GM23338 (cell line): ENCODE results near the gene AGAP1. TPM values are rescaled to one million over a fixed set of nuclear protein-coding genes. Genes with fewer than 3 reads are reported as not detected.

Source experiments
- ATAC-seq: fragments of 200-7000 bp; cut with Tn5 transposase; 3 replicates; pipeline ENCODE4 v1.9.1; 2020
- DNase-seq: peaks from one replicate; pipeline ENCODE4 v3.0.0-alpha.2; 2015; ENCODE audit warnings: low spot score
- H2AFZ ChIP-seq: fragments of 200-600 bp; sonication (generic); 2 replicates; pipeline ENCODE4 v1.8.0; 2016; ENCODE audit warnings: antibody characterized with exemption, mild to moderate bottlenecking, moderate library complexity
- H3F3A ChIP-seq: fragments of 200-600 bp; sonication (generic); replicated peaks from 2 replicates; pipeline ENCODE4 v1.8.0; 2017; ENCODE audit warnings: antibody characterized with exemption, mixed run types, low read depth
- H3K27ac ChIP-seq: fragments of 200-600 bp; sonication (generic); 2 replicates; pipeline ENCODE4 v1.6.1; 2016; ENCODE audit warnings: low read depth
- H3K27me3 ChIP-seq: fragments of 200-600 bp; sonication (generic); 2 replicates; pipeline ENCODE4 v1.8.0; 2016; ENCODE audit warnings: mild to moderate bottlenecking, mixed run types, moderate library complexity; ENCODE audit not compliant: insufficient read depth
- H3K36me3 ChIP-seq: fragments of 200-600 bp; sonication (generic); 2 replicates; pipeline ENCODE4 v1.8.0; 2016; ENCODE audit warnings: mild to moderate bottlenecking; ENCODE audit not compliant: insufficient read depth
- H3K4me1 ChIP-seq: fragments of 200-600 bp; sonication (generic); 2 replicates; pipeline ENCODE4 v1.8.0; 2016; ENCODE audit warnings: mild to moderate bottlenecking, moderate library complexity; ENCODE audit not compliant: insufficient read depth
- H3K4me2 ChIP-seq: fragments of 200-600 bp; sonication (generic); 2 replicates; pipeline ENCODE4 v1.7.1; 2017; ENCODE audit warnings: mixed run types
- H3K4me3 ChIP-seq: fragments of 200-600 bp; sonication (generic); 2 replicates; pipeline ENCODE4 v1.6.1; 2016; ENCODE audit warnings: mixed run types
- H3K79me2 ChIP-seq: fragments of 200-600 bp; sonication (generic); replicated peaks from 2 replicates; pipeline ENCODE4 v1.8.0; 2017; ENCODE audit warnings: mild to moderate bottlenecking; ENCODE audit not compliant: insufficient read depth
- H3K9me2 ChIP-seq: fragments of 200-600 bp; sonication (generic); 2 replicates; pipeline ENCODE4 v1.8.0; 2017; ENCODE audit not compliant: insufficient read depth
- H4K20me1 ChIP-seq: fragments of 200-600 bp; sonication (generic); replicated peaks from 2 replicates; pipeline ENCODE4 v1.8.0; 2017; ENCODE audit warnings: mild to moderate bottlenecking; ENCODE audit not compliant: insufficient read depth
- H3K27ac Mint-ChIP-seq: 2 replicates; pipeline ENCODE4 v1.8.0; 2020; ENCODE audit warnings: inconsistent platforms, mild to moderate bottlenecking, moderate library complexity, mixed read lengths
- H3K27me3 Mint-ChIP-seq: 3 replicates; pipeline ENCODE4 v1.8.0; 2022; ENCODE audit warnings: low read depth, mild to moderate bottlenecking, moderate library complexity, mixed read lengths, inconsistent platforms; ENCODE audit not compliant: insufficient read depth, poor library complexity
- H3K36me3 Mint-ChIP-seq: 3 replicates; pipeline ENCODE4 v1.8.0; 2021; ENCODE audit warnings: low read depth, mild to moderate bottlenecking, inconsistent platforms, moderate library complexity, mixed read lengths
- H3K4me1 Mint-ChIP-seq: 3 replicates; pipeline ENCODE4 v1.8.0; 2020; ENCODE audit warnings: mild to moderate bottlenecking, inconsistent platforms, mixed read lengths
- H3K4me3 Mint-ChIP-seq: 3 replicates; pipeline ENCODE4 v1.8.0; 2021; ENCODE audit warnings: moderate library complexity, mild to moderate bottlenecking, inconsistent platforms, mixed read lengths
- H3K9me3 Mint-ChIP-seq: 3 replicates; pipeline ENCODE4 v1.8.0; 2020; ENCODE audit warnings: moderate library complexity, mild to moderate bottlenecking, inconsistent platforms, mixed read lengths
- CREB1 ChIP-seq: fragments of 250-450 bp; sonication (Bioruptor Pico); IDR thresholded peaks from 2 replicates; pipeline ENCODE4 v1.5.0; 2020; ENCODE audit warnings: low read depth, mild to moderate bottlenecking, moderate library complexity
- CTCF ChIP-seq, 2 experiments: fragments of 200-600 bp in 1 of 2; sonication (generic) in 1 of 2; conservative IDR thresholded peaks; 2 replicates each; pipeline versions ENCODE4 v1.5.1 to v1.6.1; 2016 to 2017; ENCODE audit warnings: antibody characterized with exemption in 2 of 2, low read depth in 2 of 2, mild to moderate bottlenecking in 2 of 2, moderate library complexity in 1 of 2
- ETS1 ChIP-seq: IDR thresholded peaks from 2 replicates; pipeline ENCODE4 v1.6.1; 2016; ENCODE audit warnings: antibody characterized with exemption
- EZH2 ChIP-seq: fragments of 200-600 bp; sonication (generic); IDR thresholded peaks from one replicate; pipeline ENCODE4 v1.8.0; 2017; ENCODE audit warnings: antibody characterized with exemption, mild to moderate bottlenecking, low read depth; ENCODE audit not compliant: unreplicated experiment
- NANOG ChIP-seq: IDR thresholded peaks from 2 replicates; pipeline ENCODE4 v1.6.1; 2016; ENCODE audit warnings: antibody characterized with exemption, borderline replicate concordance
- POLR2AphosphoS5 ChIP-seq: IDR thresholded peaks from 2 replicates; pipeline ENCODE4 v1.6.1; 2016; ENCODE audit warnings: antibody characterized with exemption, low read depth
- ZNF462 ChIP-seq: fragments of 250-450 bp; sonication (Bioruptor Pico); IDR thresholded peaks from 2 replicates; pipeline ENCODE4 v1.5.0; 2020; ENCODE audit warnings: mild to moderate bottlenecking, moderate library complexity
- polyA plus RNA-seq: library from polyadenylated mRNA; unstranded; fragments of >200 nt; fragmentation: Nextera tagmentation; extraction: Ambion mirVana; gene quantifications from 2 replicates; pipeline ENCODE4 v1.2.1, GENCODE V29; 2016
- total RNA-seq: library from RNA; depleted of rRNA; stranded (reverse); fragments of >200 nt; shearing (Covaris generic); gene quantifications from 2 replicates; pipeline ENCODE4 v1.2.3, GENCODE V29; 2014

Gene AGAP1
- total and polyA plus RNA-seq, 2 experiments from 2014 or later = 13.3 to 27.9 TPM

GRCh38 chr2:235709969-235710879, 216.4 kb downstream of the AGAP1 start (continued):
- TF ChIP-seq CTCF (conservative IDR thresholded peaks at IDR 0.05; ENCODE audit: low read depth in 2 of 2) = no peak
- no peak for TF ChIP-seq ETS1
- no peak for TF ChIP-seq POLR2AphosphoS5

DNA sequence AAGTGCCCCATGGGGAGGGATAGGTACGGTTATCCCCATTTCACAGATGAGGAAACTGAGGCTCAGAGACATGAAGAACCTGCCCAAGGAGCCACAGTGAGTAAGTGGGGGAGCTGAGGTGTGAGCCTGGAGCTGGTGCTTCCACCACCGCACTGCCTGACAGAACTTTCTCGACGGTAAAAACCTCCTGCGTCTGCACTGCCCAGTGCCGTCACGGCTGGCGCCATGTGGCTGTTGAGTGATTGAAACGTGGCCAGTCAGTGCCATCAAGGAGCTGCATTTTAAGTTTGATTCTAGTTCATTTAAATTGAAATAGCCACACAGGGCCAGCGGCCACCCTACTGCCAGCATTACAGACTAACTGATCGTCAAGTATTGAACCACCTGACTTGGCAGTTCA, 217.1 kb downstream of the AGAP1 start:
- H3K4me1 ChIP-seq = no peaks in the 10 kb centered on the region
- Mint-ChIP-seq H3K9me3 (no peaks in the 10 kb centered on the region), H3K27me3 (no peaks in the 10 kb centered on the region), H3K27ac (no peak overlapping the region), H3K4me1 (peaks cover 3% of the 10 kb centered on the region), H3K36me3 (peaks cover 27% of the 10 kb centered on the region), H3K4me3 (no peak overlapping the region)
- peaks cover under 1% of the 10 kb centered on the region for H4K20me1 ChIP-seq
- DNase-seq = no peak
- no peak overlapping the region for H3K4me2 ChIP-seq
- no peaks in the 10 kb centered on the region for H3K27me3 ChIP-seq
- no peaks in the 10 kb centered on the region for H3F3A ChIP-seq
- H2AFZ ChIP-seq = no peak overlapping the region
- H3K4me3 ChIP-seq = no peak overlapping the region
- 0 out of 2 replicates have a peak, but pooled peaks cover 3% of the 10 kb centered on the region for H3K9me2 ChIP-seq
- ATAC-seq = no peak
- no peaks in the 10 kb centered on the region; the same call in 1 of the 2 replicates for H3K36me3 ChIP-seq
- H3K27ac ChIP-seq = no peak overlapping the region
- H3K79me2 ChIP-seq = peaks cover 22% of the 10 kb centered on the region
- TF ChIP-seq CREB1 (CRISPR knock-in tag) (no peak), CTCF (conservative IDR thresholded peaks at IDR 0.05; ENCODE audit: low read depth in 2 of 2) (no peak), ZNF462 (CRISPR knock-in tag) (no peak), ETS1 (no peak), EZH2 (no peak), NANOG (no peak)
